ENCODE results near the gene HUNK. TPM values are rescaled to one million over a fixed set of nuclear protein-coding genes. Genes with fewer than 3 reads are reported as not detected.

The HUNK gene
- total RNA-seq, 1 donor from 2014 or later, result 0.77 TPM

GRCh38 chr21:32020564-32020963 lies 147.7 kb downstream of the HUNK start:
- Mint-ChIP-seq H3K27me3 (ENCODE audit: low read depth, unreplicated experiment) (peaks cover 2% of the 10 kb centered on the region), H3K27ac (ENCODE audit: unreplicated experiment) (no peak overlapping the region), H3K4me1 (ENCODE audit: low read depth, unreplicated experiment) (no peaks in the 10 kb centered on the region), H3K4me3 (ENCODE audit: unreplicated experiment) (no peak overlapping the region), H3K36me3 (ENCODE audit: low read depth, unreplicated experiment) (no peaks in the 10 kb centered on the region), H3K9me3 (ENCODE audit: unreplicated experiment) (peaks cover 2% of the 10 kb centered on the region)
- no peak overlapping the region for H3K9ac ChIP-seq (ENCODE audit: low read length)
- H3K9me3 ChIP-seq (ENCODE audit: insufficient read depth, low read depth, low read length), result no peaks in the 10 kb centered on the region
- no peak overlapping the region for H3K27ac ChIP-seq (ENCODE audit: low read depth, low read length)
- no peaks in the 10 kb centered on the region for H4K20me1 ChIP-seq (ENCODE audit: insufficient read depth, low read length)
- no peaks in the 10 kb centered on the region for H3K36me3 ChIP-seq (ENCODE audit: insufficient read depth, low read length)
- H3K4me1 ChIP-seq (ENCODE audit: insufficient read depth, low read length), result no peaks in the 10 kb centered on the region
- H3K4me3 ChIP-seq (ENCODE audit: insufficient read depth, low read depth, low read length), result no peak overlapping the region
- H3K27me3 ChIP-seq (ENCODE audit: insufficient read depth, low read length), result peaks cover 2% of the 10 kb centered on the region
- H3K4me2 ChIP-seq (ENCODE audit: low read length), result no peak overlapping the region
- DNase-seq (ENCODE audit: low read depth), result no peak
- TF ChIP-seq CTCF (IDR thresholded peaks at IDR 0.05; ENCODE audit: insufficient read depth, low read depth, low read length), result no peak
- TF ChIP-seq EZH2 (IDR thresholded peaks at IDR 0.05; ENCODE audit: insufficient read depth, low read length), result no peak
- H3K79me2 ChIP-seq (ENCODE audit: insufficient read depth, low read length), result no peaks in the 10 kb centered on the region
- H2AFZ ChIP-seq (ENCODE audit: low read depth, low read length), result no peak overlapping the region
- no peak for FAIRE-seq

DNA sequence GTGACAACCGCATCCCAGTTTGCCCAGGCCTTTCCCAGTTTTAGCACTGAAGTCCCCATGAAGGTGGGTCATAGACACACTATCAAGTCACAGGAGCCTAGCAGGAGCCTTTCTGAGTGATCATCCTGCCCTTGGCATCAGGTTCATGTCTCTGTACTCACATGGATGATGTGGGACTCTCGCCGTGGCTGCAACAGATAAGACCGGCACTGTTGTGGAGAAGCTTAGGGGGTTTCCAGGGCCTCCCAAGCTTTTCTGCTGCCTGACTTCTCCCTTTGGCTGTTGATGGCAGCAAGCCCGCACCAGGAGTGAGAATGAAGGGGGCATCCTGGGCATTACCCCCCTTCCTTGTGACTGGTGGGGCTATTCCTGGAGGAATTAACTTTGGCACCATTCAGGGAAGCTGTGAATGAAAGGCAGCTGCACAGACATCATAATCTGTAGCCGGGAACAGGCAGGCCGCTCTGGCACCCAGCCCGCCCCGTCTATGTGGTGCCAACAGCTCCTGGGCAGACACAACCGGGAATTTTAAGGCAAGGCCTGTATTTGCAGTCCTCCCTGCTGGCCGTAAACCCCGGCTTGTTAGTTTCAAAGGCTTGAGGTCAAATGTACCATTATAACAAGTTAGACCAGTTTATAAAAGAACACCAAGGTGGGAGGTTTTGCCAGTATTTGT lies 148.6 kb downstream of the HUNK start:
- H3K9ac ChIP-seq (ENCODE audit: low read length), result no peak overlapping the region
- Mint-ChIP-seq H3K9me3 (ENCODE audit: unreplicated experiment) (peaks cover 2% of the 10 kb centered on the region), H3K27ac (ENCODE audit: unreplicated experiment) (no peak overlapping the region)

More for the DNA sequence above, 148.6 kb downstream of the HUNK start:
- Histone ChIP-seq H2AFZ (ENCODE audit: low read depth, low read length) (no peak overlapping the region), H3K4me2 (ENCODE audit: low read length) (no peak overlapping the region), H4K20me1 (ENCODE audit: insufficient read depth, low read length) (no peaks in the 10 kb centered on the region), H3K79me2 (ENCODE audit: insufficient read depth, low read length) (no peaks in the 10 kb centered on the region), H3K4me1 (ENCODE audit: insufficient read depth, low read length) (no peaks in the 10 kb centered on the region), H3K36me3 (ENCODE audit: insufficient read depth, low read length) (no peaks in the 10 kb centered on the region), H3K9me3 (ENCODE audit: insufficient read depth, low read depth, low read length) (no peaks in the 10 kb centered on the region), H3K4me3 (ENCODE audit: insufficient read depth, low read depth, low read length) (no peak overlapping the region), H3K27ac (ENCODE audit: low read depth, low read length) (no peak overlapping the region), H3K27me3 (ENCODE audit: insufficient read depth, low read length) (peaks cover 2% of the 10 kb centered on the region)
- Mint-ChIP-seq H3K4me3 (ENCODE audit: unreplicated experiment) (no peak overlapping the region), H3K36me3 (ENCODE audit: low read depth, unreplicated experiment) (no peaks in the 10 kb centered on the region), H3K4me1 (ENCODE audit: low read depth, unreplicated experiment) (no peaks in the 10 kb centered on the region), H3K27me3 (ENCODE audit: low read depth, unreplicated experiment) (peaks cover 2% of the 10 kb centered on the region)
- FAIRE-seq (no peak), DNase-seq (ENCODE audit: low read depth) (no peak)
- TF ChIP-seq EZH2 (IDR thresholded peaks at IDR 0.05; ENCODE audit: insufficient read depth, low read length), result no peak
- TF ChIP-seq CTCF (IDR thresholded peaks at IDR 0.05; ENCODE audit: insufficient read depth, low read depth, low read length), result no peak

Measured in astrocyte (in vitro differentiated cells and primary cell).